ENCODE measurements around the gene MPND.

MPND gene

DNA sequence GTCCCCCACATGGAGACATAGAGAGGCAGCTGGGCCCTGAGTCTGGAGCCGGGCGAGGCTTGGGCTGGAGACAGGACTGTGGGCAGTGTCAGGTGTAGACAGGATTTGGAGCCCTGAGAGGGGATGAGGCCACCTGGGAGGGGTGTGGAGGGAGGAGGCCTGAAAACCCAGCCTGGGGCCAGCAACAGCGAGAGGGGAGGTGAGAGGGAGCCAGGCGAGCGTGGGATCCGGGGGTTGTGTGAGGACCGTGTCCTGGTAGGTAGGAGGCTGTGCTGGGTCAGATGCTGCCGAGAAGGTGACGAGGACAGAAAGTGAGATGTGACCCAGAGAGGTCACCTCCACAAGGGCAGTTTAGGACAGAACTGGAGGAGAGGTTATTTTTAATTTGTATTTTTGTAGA is 7.4 kb downstream of the MPND start:
- DNase-seq = no peak

DNA sequence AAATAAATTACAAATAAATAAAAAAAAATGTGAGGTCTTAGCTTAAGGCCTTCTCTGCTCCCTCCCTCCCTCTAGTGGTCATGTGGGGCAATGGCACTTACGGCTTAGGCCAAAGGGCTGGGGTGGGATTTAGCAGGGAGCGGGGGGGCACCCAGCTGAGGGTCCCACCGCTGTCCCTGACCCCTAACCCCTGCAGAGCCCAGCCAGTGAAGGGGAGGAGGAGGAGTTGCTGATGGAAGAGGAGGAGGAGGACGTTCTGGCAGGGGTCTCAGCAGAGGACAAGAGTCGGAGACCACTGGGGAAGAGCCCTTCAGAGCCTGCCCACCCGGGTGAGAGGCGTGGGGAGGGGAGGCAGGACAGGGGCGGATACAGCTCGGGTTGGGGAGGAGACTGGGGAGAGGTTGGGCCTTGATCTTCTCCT is 9.3 kb downstream of the MPND start:
- peak; percentile 31 to 72 for DNase-seq

DNA sequence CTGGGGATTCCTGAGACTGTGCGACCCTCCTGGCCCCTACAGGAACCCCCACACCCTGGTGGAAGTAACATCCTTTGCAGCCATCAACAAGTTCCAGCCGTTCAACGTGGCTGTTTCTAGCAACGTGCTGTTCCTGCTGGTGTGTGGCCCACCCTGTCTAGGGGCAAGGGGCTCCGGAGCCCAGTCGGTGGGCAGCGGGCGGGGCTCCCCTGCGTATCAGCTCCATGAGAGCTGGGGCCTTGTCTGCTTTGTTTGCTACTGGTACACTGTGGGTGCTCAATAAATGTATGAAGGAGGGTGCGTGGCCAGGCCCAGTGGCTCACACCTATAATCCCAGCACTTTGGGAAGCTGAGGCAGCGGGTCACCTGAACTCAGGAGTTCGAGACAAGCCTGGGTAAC is 10.9 kb downstream of the MPND start:
- no peak for DNase-seq

DNA sequence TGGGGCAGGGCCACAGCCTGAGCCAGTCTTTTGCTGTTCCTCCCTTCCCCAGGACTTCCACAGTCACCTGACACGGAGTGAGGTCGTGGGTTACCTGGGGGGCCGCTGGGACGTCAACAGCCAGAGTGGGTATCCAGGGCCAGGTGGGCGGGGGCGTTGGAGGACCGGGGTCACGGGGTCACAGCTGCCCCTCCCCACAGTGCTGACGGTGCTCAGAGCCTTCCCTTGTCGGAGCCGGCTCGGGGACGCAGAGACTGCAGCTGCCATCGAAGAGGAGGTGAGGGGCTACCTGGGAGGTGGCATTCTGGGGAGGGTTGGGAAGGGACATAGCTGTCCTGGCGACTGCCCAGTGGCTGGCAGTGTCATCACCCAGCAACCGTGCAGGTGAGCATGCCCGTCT is 11.5 kb downstream of the MPND start:
- no peak for DNase-seq

DNA sequence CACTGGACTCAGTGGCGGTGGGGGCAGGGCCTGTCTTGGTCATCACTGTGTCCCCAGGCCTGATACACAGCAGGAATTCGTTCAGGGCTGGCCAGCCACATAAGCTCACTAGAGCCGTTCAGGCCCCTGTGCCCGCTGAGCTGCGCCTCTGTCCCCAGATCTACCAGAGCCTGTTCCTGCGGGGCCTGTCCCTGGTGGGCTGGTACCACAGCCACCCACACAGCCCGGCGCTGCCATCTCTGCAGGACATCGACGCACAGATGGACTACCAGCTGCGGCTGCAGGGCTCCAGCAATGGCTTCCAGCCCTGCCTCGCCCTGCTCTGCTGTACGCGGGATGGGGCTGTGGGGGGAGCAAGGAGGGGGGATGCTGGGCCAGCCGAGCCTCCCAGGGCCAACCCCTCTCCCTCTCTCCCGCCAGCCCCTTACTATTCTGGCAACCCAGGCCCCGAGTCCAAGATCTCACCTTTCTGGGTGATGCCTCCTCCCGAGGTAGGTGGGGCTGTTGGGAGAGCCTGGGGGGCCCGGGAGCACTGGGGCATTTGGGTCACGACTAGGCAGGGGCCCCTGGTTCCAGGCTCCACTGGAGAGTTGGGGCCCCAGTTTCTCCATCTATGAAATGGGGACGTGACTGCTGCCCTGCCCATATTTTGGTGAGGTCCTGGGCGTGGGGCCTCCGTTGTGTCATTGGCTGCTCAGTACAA is 13.9 kb downstream of the MPND start:
- DNase-seq = no peak

DNA sequence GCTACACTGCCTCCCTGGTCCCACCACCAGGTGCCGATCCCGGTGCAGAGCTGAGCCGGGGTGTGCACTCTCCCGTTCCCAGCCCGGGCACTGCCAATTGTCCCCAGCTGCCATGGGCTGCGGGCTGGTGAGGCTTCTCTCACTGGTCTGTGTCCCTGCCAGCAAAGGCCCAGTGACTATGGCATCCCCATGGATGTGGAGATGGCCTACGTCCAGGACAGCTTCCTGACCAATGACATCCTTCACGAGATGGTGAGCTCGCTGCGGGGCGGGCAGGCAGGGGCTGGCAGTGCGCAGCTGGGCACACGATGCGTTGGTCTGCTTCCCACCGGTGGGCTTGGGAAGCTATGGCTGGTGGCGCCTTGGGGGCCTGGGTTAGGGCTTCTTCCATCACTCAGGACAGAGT is 14.6 kb downstream of the MPND start:
- no peak for DNase-seq

DNA sequence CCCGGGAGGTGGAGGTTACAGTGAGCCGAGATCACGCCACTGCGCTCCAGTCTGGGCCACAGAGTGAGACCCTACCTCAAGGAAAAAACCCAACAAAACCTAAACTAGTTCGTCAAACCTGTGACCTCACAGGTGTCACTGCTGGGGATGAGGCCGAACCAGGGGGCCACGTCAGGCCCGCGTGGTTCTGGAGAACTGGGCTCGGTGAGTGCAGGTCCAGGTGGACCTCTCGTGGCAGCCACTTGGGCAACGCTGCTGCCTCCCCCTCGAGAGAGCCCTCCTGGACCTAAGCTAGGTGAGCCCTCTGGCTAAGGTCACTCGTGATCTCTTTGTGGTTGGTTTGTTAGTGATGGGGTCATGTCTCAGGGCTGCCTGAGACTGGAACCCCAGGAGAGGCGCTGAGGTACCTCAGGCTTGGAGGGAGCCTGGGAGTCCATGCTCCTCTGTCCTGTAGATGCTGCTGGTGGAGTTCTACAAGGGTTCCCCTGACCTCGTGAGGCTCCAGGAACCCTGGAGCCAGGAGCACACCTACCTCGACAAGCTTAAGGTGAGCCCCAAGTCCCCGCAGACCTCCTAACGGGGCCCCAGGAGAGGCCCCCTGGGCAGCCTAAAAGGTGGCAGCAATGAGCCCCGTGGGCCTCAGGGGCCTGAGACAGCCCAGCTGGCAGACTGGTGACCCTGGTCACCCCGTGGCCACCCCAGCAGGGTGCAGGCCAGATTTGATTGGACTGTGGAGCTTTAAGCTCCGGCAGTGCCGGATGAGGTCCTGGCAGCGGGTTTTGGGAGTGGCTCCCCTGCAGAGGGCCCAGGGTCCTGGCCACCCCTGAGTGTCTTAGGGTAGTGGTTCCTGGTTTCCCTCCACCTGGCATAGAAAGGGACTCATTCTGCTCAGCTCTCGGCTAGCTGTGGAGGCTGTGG is 15.6 kb downstream of the MPND start:
- DNase-seq = no peak

DNA sequence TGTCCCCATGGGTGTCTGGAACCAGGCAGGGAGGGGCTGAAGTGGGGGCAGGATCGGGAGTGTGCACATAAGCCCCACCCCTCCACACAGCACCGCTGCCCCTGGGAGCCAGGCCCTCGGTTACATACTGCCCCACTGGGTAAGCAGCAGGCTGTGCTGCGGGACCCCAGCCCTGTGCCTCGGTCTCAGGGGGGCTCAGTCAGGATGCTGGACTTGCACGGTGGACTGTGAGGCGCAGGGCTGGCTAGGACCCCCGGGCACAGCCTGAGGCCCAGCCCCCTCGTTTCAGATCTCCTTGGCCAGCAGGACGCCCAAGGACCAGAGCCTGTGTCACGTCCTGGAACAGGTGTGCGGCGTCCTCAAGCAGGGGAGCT is 16.3 kb downstream of the MPND start:
- DNase-seq = no peak

DNA sequence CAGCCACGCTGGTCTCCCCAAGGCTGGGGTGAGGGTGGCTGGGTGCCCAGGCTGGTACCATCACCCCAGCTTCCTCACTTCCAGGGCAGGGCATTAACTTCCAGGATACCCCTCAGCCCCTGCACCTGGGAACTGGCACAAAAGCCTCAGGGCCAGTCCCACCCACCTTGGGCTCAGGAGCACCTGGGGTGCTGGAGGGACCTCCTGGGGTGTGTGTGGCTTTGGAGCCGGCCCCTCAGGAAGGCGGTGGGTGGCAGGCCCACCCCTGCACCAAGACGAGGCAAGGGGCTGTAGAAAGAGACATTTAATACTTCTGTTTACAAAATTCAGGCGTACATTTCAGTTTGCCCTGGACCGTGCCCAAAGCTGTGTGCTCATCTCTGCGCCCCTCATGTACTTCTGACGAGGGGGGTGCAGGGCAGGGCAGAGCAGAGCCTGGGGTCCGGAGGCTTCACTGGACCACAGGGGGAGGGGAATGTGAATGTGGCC is 16.8 kb downstream of the MPND start:
- DNase-seq = no peak

DNA sequence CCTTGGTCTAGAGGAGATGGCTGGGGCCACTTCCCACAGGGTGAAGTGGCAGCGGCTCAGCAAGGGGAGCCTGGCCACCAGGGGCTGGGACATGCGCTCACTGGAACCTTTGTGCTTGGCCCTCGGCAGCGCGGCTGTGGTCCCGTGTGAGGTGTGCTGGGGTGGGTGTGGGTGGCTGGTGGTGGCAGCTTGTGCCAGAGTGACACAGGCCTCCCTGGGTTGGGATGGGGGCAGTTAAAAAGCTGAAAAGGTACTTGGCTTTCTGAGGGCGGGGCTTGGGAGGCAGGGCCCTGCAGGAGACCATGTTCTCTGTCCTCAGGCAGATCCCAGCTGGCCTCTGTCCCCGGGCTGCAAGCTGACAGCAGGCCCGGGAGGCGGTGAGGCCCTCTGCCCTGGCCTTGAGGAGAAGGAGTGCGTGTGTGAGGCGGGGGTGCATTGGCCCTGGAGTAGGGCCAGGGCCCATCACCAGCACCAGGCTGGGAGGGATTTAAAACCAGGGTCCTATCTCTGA is 17.3 kb downstream of the MPND start:
- no peak for DNase-seq

DNA sequence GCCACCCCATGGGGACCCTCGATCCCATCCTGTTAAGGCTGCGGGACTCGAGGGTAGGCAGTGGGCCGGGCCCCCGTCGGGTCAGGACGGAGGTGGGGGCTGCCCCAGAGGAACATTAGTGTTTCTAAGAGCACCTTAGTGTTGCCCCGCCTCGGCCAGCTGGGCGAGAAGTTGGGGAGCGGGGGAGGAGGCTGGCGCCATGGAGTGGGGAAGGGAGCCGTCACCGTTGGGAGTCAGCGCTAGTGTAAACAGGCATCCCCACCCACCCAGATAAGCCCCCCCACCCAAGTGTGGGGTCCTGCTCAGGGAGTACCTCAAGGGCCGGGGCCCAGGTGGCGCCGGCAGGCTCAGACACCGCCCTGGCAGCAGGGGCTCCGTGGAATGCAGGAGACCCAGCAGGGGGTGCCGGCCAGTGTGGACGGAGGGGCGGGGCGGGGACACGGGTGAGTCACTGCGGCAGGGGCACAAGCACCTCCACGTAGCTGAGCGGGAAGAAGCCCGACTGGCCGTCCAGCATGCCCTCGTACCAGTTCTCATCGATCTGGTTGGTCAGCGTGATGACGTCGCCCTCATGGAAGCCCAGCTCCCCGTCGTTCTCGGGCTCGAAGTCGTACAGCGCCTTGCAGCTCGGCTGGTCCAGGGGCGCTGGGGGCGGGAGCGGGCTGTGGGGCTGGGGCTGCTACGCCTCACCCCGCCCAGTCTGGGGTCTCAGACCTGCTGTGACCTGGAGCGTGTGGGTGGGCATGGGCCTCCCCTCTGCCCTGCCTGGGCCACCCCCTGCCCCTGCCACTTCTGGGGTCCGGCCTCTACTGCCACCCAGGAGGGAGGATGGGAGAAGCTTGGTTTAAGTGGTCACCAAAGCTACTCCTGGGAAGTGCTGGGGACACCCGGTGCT is 18.0 kb downstream of the MPND start:
- no peak for DNase-seq

DNA sequence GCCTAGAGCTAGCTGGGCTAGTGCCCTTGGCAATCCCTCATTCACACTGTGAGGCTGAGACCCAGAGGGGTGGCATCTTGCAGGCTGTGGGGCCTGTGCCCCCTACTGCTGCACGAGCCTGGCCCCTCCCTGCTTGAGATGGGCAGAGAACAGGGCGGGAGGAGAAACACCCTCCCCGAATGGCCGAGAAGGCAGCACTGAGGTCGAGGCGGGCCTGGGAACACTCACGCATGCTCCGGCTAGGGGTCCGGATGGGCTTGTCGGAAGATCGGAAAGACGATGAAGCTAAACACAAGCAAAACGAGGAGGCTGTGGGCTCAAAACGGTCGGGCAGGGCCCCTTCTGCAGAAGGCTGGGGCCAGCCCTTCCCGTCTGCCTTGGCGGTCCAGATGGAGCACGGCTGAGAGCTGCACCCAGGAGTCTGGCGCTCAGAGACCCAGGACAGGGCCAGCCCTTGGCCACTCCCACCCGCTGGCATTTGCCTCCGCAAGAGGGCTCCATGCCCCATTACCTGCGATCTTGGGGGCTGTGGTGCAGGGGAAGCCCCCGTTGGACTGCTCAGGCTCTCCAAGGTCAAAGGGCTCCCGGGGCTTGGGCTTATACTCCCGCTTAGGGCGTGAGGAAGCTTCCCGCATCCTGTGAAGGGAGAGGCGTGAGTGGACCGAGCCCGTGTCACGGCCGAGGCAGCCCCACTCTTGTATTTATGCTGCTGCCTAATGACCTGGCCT is 18.9 kb downstream of the MPND start:
- no peak for DNase-seq

DNA sequence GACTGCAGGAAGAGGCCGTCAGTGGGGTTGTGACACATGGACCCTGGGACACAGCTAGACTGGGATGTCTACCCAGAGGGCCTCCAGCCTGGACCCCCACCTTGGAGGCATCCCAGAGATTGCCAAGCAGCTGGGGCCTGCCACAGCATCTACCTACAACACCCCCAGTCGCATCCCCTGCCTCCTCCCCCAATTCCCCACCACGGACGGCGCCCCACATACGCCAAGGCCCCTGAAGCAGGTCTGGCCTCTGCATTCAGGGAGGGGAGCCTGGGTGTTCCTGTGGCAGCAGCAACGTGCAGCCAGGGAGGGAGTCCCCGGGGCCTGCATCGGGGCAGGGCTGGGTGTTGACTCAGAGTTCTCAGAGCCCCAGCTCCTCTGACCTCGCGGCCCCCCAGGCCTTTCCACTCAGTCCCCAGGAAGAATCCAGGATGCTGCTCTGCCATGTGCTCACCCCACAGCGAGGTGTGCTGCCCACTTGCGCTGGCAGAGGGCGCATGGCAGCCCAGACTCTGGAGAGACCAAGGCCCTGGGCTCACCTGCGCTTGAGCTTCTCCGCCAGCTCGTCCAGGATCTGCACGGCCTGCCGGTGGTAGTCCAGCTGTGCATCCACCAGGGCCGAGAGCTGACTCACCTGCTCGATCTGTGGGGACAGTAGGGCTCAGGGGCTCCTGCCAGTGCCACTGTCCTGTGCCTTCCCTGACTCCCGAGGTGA is 19.6 kb downstream of the MPND start:
- DNase-seq = no peak

DNA sequence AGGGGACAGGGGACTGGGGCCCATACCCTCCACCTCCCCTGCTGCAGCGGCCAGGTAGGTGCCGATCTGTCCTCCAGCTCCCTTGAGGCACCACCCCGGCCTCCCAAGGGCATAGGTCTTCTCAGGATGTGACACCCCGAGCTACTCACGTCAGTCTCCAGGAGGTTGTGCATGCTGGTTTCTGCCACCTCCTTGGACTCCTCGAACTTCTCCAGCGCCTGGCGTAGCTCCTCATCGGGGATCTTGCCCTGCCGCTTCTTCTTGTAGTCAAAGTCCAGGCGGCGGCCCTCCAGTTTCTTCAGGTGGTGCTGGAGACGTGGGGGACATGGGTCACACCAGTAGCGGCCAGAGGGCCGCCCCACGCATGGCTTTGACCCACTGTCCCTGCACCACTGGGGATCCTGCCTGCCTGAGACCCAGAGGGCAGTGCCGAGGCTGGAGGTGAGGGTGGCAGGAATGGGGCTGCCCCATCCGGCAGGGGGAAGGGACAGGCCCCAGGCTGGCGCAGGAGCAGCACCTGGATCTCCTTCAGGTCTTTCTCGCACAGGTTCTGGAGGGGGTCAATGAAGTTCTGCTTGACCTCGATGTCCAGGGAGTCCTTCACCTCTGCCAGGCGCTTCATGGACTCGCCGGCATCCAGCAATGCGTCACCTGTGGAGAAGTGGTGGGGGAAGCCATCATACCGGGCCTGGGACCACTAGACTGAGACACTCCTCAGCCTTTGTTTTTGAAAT is 20.4 kb downstream of the MPND start:
- DNase-seq = no peak

DNA sequence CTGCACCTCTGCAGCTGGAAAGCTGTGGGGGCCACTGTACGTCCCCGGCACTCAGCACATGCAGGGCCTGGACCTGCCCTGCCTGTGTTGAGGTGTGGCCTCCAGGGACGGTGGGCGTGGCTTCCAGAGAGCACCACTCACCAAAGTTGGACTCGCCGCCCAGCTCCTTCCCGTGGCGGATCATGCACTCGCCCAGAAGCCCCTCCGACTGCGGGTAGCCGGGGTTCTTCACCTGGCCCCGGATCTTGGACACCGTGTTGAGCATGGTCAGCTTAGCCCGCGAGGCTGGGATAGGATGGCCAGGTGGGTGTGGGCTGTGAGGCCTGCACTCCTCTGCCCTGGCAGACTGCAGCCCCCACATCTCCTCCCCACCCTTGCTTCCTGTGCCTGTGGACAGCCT is 22.0 kb downstream of the MPND start:
- DNase-seq = no peak

DNA sequence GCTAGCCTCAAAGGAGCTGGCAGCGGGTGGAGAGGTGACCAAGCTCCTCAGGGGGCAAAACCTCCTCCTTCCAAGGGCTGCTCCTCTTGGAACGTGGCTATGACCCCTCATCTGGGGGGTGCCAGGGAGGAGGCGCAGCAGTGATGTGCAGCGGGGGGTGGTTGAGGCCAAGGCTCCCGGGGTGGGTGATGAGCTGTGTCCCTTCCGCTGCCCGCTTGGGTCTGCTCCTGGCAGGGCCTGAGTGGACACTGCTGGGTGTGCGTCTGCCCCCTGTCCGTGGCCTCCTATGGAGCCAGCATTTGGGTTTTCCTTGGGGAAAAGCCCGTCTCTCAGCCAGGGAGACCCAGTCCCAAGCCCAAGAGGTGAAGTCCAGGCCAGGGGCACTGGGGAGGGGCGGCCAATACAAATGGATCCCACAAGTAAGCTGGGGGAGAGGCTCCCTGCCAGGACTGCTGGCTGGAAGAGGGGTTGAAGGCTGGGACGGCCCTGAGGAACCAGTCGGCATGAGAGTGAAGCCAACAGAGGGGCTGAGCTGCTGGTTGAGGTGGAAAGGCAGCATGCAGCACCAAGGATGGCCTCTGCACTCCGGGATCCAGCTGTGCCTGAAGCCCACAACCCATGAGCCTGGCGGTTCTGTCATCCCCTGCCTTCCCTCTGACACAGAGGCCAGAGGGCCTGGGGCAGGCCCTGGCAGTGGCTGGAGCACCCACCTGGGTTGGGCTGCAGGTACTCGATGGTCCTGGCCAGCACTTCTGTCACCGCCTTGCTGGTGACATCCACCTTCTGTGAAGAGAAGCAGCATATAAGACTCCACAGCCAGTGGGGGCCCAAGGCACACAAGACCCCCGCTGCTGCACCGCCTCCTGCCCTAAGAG is 22.7 kb downstream of the MPND start:
- DNase-seq = no peak

DNA sequence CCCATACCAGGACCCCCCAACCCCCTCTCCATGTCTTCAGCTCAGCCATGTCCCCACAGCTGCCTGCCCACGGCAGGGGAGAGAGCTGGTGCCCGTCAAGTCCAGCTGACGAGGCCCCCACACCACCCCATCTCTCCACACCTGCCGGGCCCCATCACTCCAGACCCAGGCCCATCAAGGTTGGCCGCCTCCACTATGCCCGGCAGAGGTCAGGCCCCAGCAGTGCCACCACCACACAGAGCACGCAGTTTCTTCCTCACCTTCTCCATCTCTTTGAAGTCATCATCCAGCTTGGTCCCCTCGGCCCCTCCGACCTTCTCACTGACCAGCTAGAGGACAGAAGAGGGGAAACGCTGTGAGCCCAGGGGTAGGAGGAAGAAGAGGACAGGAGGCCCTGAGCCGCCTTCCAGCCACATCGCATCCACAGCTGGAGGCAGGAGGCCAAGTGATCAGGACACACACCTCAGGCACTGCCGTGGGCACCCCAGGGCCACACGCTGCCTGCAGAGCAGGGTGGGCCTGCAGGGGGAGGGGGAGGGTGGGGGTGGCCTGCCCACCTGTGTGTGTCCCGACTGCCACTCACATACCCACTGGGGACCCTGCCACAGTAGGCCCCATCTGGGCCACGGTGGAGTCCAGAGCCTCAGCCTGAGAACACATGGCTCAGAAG is 23.4 kb downstream of the MPND start:
- DNase-seq = no peak

DNA sequence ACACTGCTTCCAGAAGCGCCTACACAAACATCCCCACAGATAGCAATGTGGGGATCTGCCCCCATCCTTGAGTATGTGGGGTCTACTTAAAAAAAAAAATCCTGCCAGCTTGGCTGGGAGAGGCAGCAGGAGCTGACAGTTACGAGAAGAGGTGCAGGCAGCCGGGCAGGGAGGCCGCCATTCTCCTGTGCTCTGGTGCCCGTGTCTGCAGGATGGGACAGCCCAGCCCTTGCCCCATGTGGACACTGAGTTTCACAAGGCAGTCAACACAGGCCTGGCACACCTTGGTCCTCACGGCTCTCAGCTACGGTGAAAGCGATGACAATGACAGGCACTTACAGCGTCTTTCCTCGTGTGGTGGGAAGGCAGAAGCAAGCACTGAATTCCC is 24.0 kb downstream of the MPND start:
- no peak for DNase-seq

DNA sequence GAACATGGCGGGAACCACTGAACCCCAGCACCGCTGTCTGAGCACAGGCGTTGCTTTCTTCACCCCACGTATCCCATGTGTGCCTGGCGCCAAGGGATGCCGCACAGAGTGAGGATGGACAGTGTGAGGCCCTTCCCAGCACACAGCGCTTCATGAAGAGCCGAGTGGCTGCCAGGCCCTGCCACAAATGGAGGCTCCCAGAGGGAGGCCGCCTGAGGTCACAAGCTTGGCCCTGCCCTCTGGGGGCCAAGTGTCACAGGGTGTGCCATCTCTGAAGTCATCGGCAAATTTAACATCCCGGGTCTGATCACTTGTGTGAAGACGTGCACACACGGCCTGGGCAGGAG is 24.4 kb downstream of the MPND start:
- no peak for DNase-seq
